Stimulated activated CD4-positive, alpha-beta T cell treated with anti-CD3 and anti-CD28 coated beads, Interleukin-12 subunit alpha, Interleukin-12 subunit beta, amount 100 ng/mL, for 48 hours (primary cell): ENCODE measurements around the gene ZSCAN4.

Experiments
- DNase-seq, 3 donors: peaks; one replicate each; pipeline ENCODE4 v3.0.0-alpha.2; 2020; ENCODE audit warnings: low read depth in 2 of 3, low spot score in 1 of 3

Gene ZSCAN4

DNA sequence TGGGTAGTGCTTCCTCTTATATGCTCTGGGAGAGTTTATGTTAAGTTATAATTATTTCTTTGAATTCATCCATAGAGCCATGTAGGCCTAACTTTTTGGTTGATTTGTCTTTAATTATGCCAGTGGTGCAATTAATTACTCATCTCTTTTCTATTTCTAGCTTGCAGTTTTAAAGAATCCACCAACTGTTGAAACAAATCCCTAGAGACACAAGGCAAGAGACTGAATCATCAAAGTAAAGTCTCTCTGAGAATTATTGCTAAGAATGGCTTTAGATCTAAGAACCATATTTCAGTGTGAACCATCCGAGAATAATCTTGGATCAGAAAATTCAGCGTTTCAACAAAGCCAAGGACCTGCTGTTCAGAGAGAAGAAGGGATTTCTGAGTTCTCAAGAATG is 7.1 kb downstream of the ZSCAN4 start:
- DNase-seq = no peak

DNA sequence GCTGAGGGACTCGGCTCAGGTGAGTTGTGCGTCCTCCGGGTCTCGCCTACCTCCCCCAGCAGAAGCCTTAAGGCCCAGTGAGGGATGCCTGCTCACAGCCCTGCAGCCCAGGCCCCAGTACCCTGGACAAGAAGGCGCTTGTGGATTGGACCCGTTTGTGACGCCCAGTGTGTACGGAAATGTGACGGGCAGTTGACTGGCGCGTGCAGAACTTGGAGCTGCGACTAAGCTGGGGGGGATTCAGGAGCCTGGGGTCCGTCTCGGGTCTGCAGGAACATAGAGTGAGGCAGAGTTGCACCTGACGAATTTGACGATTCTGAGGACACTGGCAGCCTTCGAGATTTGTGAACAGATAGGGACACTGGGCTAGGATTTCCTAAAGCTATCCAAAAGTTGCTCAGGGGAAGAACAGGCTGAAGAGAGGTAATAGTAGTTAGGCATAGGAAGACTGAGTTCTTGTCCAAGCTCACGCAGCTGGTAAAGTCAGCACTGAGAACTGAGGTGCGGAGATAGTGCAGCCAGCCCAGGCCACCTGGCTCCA is 13.6 kb downstream of the ZSCAN4 start:
- DNase-seq = no peak

DNA sequence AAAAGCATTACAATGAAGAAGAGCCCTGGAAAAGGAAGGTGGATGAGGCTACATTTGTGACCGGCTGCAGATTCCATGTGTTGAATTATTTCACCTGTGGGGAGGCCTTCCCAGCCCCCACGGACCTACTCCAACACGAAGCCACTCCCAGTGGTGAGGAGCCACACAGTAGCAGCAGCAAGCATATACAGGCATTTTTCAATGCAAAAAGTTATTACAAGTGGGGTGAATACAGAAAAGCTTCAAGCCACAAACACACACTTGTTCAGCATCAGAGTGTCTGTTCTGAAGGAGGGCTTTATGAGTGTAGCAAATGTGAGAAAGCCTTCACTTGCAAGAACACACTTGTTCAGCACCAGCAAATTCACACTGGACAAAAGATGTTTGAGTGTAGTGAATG is 18.0 kb downstream of the ZSCAN4 start:
- no peak for DNase-seq

DNA sequence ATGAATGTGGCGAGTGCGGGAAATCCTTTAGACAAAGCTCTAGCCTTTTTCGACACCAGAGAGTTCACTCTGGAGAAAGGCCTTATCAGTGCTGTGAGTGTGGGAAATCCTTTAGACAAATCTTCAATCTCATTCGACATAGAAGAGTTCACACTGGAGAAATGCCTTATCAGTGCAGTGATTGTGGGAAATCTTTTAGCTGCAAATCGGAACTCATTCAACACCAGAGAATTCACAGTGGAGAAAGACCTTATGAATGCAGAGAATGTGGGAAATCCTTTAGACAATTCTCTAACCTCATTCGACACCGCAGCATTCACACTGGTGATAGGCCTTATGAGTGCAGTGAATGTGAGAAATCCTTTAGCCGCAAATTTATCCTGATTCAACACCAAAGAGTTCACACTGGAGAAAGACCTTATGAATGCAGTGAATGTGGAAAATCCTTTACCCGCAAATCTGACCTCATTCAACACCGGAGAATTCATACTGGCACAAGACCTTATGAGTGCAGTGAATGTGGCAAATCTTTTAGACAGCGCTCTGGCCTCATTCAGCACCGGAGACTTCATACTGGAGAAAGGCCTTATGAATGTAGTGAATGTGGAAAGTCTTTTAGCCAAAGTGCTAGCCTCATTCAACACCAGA is 18.8 kb downstream of the ZSCAN4 start:
- no peak for DNase-seq

DNA sequence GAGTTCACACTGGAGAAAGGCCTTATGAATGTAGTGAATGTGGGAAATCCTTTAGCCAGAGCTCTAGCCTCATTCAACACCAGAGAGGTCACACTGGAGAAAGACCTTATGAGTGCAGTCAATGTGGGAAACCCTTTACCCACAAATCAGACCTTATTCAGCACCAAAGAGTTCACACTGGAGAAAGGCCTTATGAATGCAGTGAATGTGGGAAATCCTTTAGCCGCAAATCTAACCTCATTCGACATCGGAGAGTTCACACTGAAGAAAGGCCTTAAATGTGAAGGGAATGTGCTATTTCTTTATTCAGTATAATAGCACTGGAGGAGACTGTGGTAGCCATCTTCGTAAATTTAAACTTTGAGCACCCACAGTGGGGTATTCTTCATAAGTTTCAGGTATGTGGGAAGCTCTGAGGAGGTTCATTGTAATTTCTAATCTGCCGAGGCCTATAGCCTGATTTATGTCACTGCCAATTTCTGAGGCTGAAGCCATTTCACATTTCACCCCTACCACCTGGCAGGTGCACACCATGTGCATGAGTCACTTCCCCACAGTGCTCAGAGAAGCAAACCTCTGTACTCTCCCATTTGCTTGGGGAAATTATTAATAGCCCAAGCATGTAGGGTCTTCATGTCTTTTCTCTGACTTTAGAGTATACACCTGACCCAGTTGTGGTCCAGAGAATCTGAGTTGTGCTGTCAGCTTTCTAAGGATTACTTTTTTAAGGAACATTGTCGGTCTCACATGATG is 19.5 kb downstream of the ZSCAN4 start:
- no peak for DNase-seq

DNA sequence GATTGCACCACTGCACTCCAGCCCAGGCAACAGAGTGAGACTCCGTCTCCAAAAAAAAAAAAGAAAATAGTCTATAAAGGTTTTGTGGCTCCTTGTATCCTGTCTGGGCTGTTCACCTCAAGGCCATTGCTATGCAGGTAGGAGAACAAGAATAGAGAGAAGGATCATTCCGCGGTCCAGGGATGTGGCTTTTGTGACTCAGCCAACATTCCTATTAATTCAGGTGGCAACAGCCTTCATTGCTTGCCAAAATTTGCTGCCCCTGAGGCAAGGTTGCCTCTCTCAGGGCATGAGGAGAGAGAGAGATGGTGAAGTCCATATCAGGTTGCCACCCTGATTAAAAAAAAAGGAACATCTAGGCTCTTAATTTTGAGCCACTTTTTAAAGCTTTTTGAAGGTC is 21.0 kb downstream of the ZSCAN4 start:
- no peak for DNase-seq

DNA sequence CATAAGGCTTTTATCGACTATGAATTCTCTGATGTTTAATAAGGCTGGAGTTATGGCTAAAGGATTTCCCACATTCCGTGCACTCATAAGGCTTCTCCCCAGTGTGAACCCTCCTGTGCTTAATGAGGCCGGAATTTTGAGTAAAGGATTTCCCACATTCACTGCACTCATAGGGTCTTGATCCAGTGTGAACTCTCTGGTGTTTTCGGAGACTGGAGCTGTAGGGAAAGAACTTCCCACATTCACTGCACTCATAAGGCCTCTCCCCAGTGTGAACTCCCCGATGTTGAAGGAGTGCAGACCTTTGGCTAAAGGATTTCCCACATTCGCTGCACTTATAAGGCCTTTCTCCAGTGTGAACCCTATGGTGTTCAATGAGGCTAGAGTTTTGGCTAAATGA is 32.9 kb downstream of the ZSCAN4 start:
- DNase-seq = no peak

DNA sequence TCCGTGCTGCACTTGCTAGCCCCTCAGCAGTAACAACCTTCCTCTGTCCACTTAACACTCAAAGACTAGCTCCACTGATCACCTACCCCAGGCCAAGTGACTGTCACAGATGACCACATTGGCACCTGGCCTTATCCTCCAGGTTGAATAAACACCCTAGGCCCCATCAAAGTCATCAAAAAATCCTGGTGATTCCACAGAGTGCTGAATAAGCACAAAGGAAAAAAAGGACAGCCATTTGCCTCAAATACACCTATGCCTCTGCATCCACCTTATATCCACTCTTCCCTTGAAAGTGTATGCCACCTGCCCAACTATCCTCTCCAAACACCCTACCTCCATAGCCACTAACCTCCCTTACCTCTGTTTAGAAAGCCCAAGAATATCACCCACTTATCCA is 37.6 kb downstream of the ZSCAN4 start:
- DNase-seq = no peak

DNA sequence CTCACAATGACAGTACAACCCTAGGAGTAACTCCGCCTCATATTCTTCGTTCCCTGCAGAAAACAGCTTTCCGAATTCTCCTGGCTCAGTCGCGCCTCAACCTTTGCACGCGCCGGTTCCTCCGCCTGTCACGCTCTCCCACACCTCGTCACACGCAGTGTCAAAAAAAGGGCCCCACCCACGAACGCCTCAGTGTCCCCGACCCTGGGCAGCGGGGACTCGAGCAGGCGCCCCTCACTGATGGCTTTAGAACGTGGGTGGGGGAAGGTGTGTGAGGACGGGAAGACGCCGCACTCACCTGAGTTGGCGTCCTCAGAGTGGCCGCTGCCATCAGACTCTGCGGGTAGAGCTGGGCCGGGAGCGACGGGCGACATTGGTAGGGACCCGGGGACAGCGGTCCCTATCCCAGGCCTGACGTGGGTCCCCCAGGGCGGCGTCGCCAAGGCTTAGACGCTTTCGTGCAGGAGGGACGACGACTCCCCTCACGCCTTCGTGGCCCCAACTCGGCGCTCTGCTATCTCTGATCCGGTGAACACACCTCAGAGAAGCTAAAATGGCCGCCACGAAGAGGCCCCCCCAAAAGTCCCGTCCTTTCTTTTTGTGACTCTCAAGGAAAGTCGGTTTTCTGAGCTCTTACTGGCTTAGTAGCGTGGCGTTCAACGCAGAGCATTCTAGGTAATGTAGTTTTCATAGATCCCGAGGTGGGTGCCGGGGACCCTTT is 40.1 kb downstream of the ZSCAN4 start, which contains the start of gene ZNF154:
TSS of gene ZNF154 (minus strand) at position 564 of the 721 bp plus-strand sequence. CDS start at position 331, 233 bp downstream.
- no peak for DNase-seq

DNA sequence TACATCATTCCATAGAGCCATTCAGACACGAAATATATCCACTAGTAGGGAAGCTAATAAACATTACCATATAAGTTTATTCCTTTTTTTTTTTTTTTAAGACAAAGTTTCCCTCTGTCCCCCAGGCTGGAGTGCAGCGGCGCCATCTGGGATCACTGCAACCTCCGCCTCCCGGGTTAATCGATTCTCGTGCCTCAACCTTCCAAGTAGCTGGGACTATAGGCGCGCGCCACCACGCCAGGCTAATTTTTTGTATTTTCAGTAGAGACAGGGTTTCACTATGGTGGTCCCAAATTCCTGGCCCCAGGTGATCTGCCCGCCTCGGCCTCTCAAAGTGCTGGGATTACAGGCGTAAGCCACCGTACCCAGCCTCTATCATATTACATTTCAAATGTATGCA is 40.9 kb downstream of the ZSCAN4 start:
- DNase-seq = no peak

DNA sequence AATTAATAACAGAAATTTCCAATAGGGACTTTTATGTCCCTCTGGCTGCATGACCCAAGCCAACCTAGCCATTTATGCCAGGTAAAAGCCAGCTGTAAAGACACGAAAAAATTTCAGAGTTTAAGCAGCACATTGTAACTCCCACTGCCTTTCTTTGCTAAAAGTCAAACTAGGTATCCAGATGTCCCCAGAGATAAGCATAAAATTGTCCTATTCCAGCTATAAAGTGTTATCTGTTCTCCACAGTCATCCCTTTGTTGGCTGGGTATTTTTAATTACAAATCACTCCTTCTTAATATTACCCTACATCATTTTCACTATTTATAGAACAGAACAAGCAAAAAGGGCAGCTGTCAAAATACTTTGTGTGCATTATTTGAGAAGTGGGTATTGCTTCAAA is 43.5 kb downstream of the ZSCAN4 start:
- DNase-seq = no peak

DNA sequence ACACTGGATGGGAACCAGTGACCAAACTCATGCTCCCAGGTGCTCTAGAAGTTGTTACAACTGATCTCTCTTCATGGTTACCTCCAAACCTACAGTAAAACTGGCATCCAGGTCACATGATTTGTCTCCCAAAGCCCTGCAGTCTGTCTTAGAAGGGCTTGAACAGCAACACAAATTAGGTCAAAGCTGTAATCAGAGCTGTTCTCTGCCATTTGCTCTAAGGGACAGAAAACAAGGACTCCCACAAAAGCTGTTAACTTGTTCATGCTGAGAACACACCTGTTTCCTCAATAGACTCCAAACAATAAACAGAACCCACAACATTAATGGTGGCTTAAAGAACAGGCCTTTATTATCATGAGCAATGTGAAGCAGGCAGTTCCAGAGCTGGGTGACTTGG is 50.7 kb downstream of the ZSCAN4 start:
- no peak for DNase-seq

DNA sequence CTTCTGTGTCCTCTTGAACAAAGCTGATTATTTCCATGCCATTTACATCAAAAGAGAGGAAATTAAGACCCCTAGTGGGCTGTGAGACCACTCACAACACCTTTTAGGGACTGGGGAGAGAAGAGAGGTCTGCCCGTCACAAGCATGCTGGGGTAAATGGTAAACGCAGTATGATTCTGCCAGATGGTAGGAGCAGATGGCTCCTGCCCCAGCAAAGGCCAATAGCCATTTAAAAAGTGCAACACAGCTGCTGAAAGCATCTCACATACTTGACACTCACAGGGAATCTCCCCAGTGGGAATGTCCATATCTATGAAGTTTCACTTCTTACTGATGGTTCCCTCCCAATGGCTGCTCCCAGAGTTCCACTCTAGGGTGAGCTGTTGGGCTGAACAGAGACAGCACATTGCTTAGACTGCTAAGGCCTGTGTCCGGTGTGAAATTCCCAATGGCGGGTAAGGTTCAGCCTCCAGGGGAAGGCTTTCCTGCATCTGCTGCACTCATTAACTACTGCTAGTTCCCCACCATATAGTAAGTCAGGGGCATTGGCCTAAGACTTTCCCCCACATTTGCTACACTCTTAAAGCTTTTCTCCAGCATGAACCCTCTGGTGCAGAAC is 51.3 kb downstream of the ZSCAN4 start:
- DNase-seq = no peak

DNA sequence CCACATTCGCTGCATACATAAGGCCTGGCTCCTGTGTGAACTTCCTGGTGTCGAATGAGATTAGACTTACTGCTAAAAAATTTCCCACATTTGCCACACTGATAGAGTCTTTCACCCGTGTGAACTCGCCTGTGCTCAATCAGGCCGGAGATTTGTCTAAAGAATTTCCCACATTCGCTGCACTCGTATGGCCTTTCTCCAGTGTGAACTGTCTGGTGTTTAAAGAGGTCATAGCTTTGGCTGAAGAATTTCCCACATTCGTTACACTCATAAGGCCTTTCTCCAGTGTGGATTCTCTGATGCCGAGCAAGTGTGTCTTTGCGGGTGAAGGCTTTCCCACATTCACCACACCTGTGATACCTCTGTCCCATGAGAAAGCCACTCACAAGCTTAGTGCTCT is 52.1 kb downstream of the ZSCAN4 start:
- no peak for DNase-seq
